IMR-90 (cell line): ENCODE measurements around the gene SEMA3E. TPM values are rescaled to one million over a fixed set of nuclear protein-coding genes. Genes with fewer than 3 reads are reported as not detected.
"Not testable (repeated sequence)": the region's sequence is repeated elsewhere in the genome, so short reads cannot be mapped to it uniquely, and the experiment has no call there.

Experiments used
- ATAC-seq: fragments of 200-7000 bp; cut with Tn5 transposase; 2 replicates; pipeline ENCODE4 v1.9.1; 2020; ENCODE audit warnings: low read depth, mild to moderate bottlenecking, moderate library complexity
- BruUV-seq: library from RNA; stranded (reverse); fragments of 400-500 nt; replicated peaks from 2 replicates; lab custom pipeline; 2021; lab: Mats Ljungman, UMichigan
- CTCF ChIA-PET: fragments of 300-600 bp; formaldehyde crosslinking; extraction: SDS; loops from one replicate; lab custom pipeline; 2021; ENCODE audit warnings: antibody characterized with exemption; lab: Yijun Ruan, JAX
- POLR2A ChIA-PET: fragments of 300-600 bp; sonication (Branson Sonifier 250); formaldehyde crosslinking; loops from one replicate; lab custom pipeline; 2022; ENCODE audit warnings: antibody characterized with exemption; ENCODE audit not compliant: unreplicated experiment; lab: Charles Lee
- DNase-seq: peaks from one replicate; pipeline ENCODE4 v3.0.0; 2013
- H2AFZ ChIP-seq: replicated peaks from 2 replicates; pipeline ENCODE3; 2013; ENCODE audit warnings: low read length, mild to moderate bottlenecking; ENCODE audit not compliant: poor library complexity
- H2AK5ac ChIP-seq: 2 replicates; pipeline ENCODE4 v1.6.1; 2013; ENCODE audit warnings: low read depth, low read length, inconsistent platforms
- H2AK9ac ChIP-seq: replicated peaks from 2 replicates; pipeline ENCODE3; 2013; ENCODE audit warnings: mild to moderate bottlenecking, low read depth, low read length, moderate library complexity; ENCODE audit not compliant: poor library complexity
- H2BK120ac ChIP-seq: 2 replicates; pipeline ENCODE4 v1.6.1; 2013; ENCODE audit warnings: low read depth, low read length, inconsistent platforms
- H2BK15ac ChIP-seq: 3 replicates; pipeline ENCODE4 v1.6.1; 2013; ENCODE audit warnings: low read depth, low read length, inconsistent platforms
- H2BK20ac ChIP-seq: 2 replicates; pipeline ENCODE4 v1.6.1; 2013; ENCODE audit warnings: low read depth, mild to moderate bottlenecking, inconsistent platforms, low read length, moderate library complexity
- H2BK5ac ChIP-seq: 2 replicates; pipeline ENCODE4 v1.6.1; 2013; ENCODE audit warnings: mild to moderate bottlenecking, low read depth, low read length, inconsistent platforms; ENCODE audit not compliant: poor library complexity, severe bottlenecking
- H3K14ac ChIP-seq: replicated peaks from 2 replicates; pipeline ENCODE4 v1.6.1; 2013; ENCODE audit warnings: low read depth, low read length, inconsistent platforms
- H3K18ac ChIP-seq: 2 replicates; pipeline ENCODE4 v1.6.1; 2013; ENCODE audit warnings: low read depth, low read length, control low read depth
- H3K23ac ChIP-seq: 2 replicates; pipeline ENCODE4 v1.6.1; 2013; ENCODE audit warnings: low read depth, low read length, inconsistent platforms
- H3K27ac ChIP-seq: 2 replicates; pipeline ENCODE4 v1.5.1; 2013; ENCODE audit warnings: mild to moderate bottlenecking, control low read depth, low read length; ENCODE audit not compliant: insufficient read depth
- H3K27me3 ChIP-seq: 2 replicates; pipeline ENCODE4 v1.6.1; 2013; ENCODE audit warnings: low read length; ENCODE audit not compliant: control insufficient read depth, insufficient read depth
- H3K36me3 ChIP-seq: 2 replicates; pipeline ENCODE4 v1.6.1; 2013; ENCODE audit warnings: low read length, mixed read lengths; ENCODE audit not compliant: control insufficient read depth, insufficient read depth
- H3K4ac ChIP-seq: 2 replicates; pipeline ENCODE4 v1.6.1; 2013; ENCODE audit warnings: low read depth, low read length, inconsistent platforms
- H3K4me1 ChIP-seq: 2 replicates; pipeline ENCODE4 v1.6.1; 2013; ENCODE audit warnings: low read length, mixed read lengths; ENCODE audit not compliant: control insufficient read depth, insufficient read depth
- H3K4me2 ChIP-seq: 2 replicates; pipeline ENCODE4 v1.6.1; 2013; ENCODE audit warnings: low read depth, mild to moderate bottlenecking, control low read depth, low read length, moderate library complexity
- H3K4me3 ChIP-seq: 2 replicates; pipeline ENCODE4 v1.5.1; 2013; ENCODE audit warnings: low read depth, mild to moderate bottlenecking, control low read depth, low read length, moderate library complexity; ENCODE audit not compliant: insufficient read depth
- H3K56ac ChIP-seq: 2 replicates; pipeline ENCODE4 v1.6.1; 2013; ENCODE audit warnings: low read length, inconsistent platforms; ENCODE audit not compliant: insufficient read depth; ENCODE audit errors: extremely low read depth
- H3K79me1 ChIP-seq, 2 experiments: 2 replicates each; pipeline ENCODE4 v1.6.1; 2013; ENCODE audit warnings: low read length in 2 of 2, inconsistent platforms in 1 of 2, low read depth in 1 of 2
- H3K9ac ChIP-seq: 2 replicates; pipeline ENCODE4 v1.6.1; 2013; ENCODE audit warnings: low read depth, low read length, control low read depth
- H3K9me1 ChIP-seq: 2 replicates; pipeline ENCODE4 v1.6.1; 2013; ENCODE audit warnings: low read length, inconsistent platforms; ENCODE audit not compliant: insufficient read depth
- H3K9me3 ChIP-seq: 2 replicates; pipeline ENCODE4 v1.6.1; 2013; ENCODE audit warnings: low read length; ENCODE audit not compliant: control insufficient read depth, insufficient read depth
- H4K20me1 ChIP-seq: 2 replicates; pipeline ENCODE4 v1.6.1; 2013; ENCODE audit warnings: low read length, inconsistent platforms; ENCODE audit not compliant: insufficient read depth
- H4K5ac ChIP-seq: 2 replicates; pipeline ENCODE4 v1.6.1; 2013; ENCODE audit warnings: mild to moderate bottlenecking, low read depth, low read length, control low read depth
- H4K8ac ChIP-seq, 2 experiments: 2 replicates each; pipeline ENCODE4 v1.6.1; 2013; ENCODE audit warnings: low read depth in 2 of 2, low read length in 2 of 2, control low read depth in 1 of 2, inconsistent platforms in 1 of 2
- H4K91ac ChIP-seq: 2 replicates; pipeline ENCODE4 v1.6.1; 2013; ENCODE audit warnings: low read depth, low read length, inconsistent platforms; ENCODE audit not compliant: insufficient read depth
- MAFK ChIP-seq: IDR thresholded peaks from 2 replicates; pipeline ENCODE4 v1.6.1; 2012; ENCODE audit warnings: low read depth, low read length, improper control_type of control experiment
- RCOR1 ChIP-seq: IDR thresholded peaks from 2 replicates; pipeline ENCODE4 v1.6.1; 2012; ENCODE audit warnings: mild to moderate bottlenecking, low read length, improper control_type of control experiment; ENCODE audit not compliant: insufficient replicate concordance
- WGBS, 2 experiments: methylation state at CpG; one replicate each; pipeline versions ENCODE4 v1.1.5 to v1.1.7; 2013; ENCODE audit warnings: missing lambda C conversion rate in 2 of 2; ENCODE audit not compliant: insufficient read length in 1 of 2; ENCODE audit errors: extremely low coverage in 2 of 2; 5-methylcytosine and 5-hydroxymethylcytosine counted together
- dilution Hi-C: fragments of 300-500 bp; cut with HindIII; formaldehyde crosslinking; loops from one replicate; pipeline ENCODE4 v1.14.3; 2018; ENCODE audit warnings: low sequenced_read_pairs; ENCODE audit not compliant: unreplicated experiment
- in situ Hi-C: fragments of 300-500 bp; cut with MboI; formaldehyde crosslinking; loops from 3 replicates; pipeline ENCODE4 v1.14.3; 2019; ENCODE audit warnings: low sequenced_read_pairs, inconsistent platforms, mixed read lengths
- intact Hi-C: fragments of 100-400 bp; cut with micrococcal nuclease; formaldehyde crosslinking; loops from 2 replicates; pipeline ENCODE4 v1.10.0; 2022
- polyA plus RNA-seq, 3 experiments: library from polyadenylated mRNA; depleted of rRNA; stranded (reverse); fragments of >200 nt; gene quantifications; 2 replicates each; pipeline ENCODE4 v1.2.3, GENCODE V29; 2012; ENCODE audit warnings: low replicate concordance in 1 of 3
- total RNA-seq: library from RNA; depleted of rRNA; stranded (reverse); fragments of >200 nt; gene quantifications from 2 replicates; pipeline ENCODE4 v1.2.3, GENCODE V29; 2012

The SEMA3E gene
- total and polyA plus RNA-seq, 2 of the 4 experiments (the other 2 are of a cell fraction): 0.31 to 0.72 TPM

DNA sequence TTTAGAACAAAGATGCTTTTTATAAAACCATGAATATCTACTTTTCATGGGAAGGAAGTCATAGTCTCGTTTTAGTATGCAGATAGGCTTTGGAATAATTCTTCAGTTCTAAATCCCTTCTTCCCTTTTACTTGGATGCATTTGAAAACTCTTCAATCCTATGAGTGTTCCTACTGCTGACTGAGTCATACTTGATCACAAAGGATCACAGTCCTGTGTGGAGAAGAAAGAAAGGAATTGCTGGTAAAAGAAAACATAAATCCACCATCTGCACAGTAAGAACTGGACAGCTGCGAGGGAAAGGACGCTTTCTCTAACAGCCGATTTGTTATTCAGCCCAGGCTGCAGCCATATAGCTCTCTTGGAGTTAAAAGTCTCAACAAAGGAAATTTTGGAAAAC is 209.9 kb downstream of the SEMA3E start:
- no peak overlapping the region for H3K27ac ChIP-seq
- H3K23ac ChIP-seq: no peak overlapping the region
- BruUV-seq: no TSS peak
- no peak overlapping the region for H3K4ac ChIP-seq
- ChIA-PET POLR2A (no interaction called here), CTCF (no interaction called here)
- dilution Hi-C loops: no loop called here
- DNase-seq (no peak), ATAC-seq (no peak)
- H3K9ac ChIP-seq: no peak overlapping the region
- H2AK9ac ChIP-seq: no peak overlapping the region
- H2AK5ac ChIP-seq: no peak overlapping the region
- H3K9me3 ChIP-seq: no peaks in the 10 kb centered on the region
- no peak overlapping the region for H2AFZ ChIP-seq
- no peaks in the 10 kb centered on the region for H3K4me1 ChIP-seq
- intact Hi-C loops: no loop called here
- H3K14ac ChIP-seq: no peak overlapping the region
- no peak overlapping the region for H2BK15ac ChIP-seq
- no CpG with 5 or more reads among the region's 4 CpGs for WGBS, 2 experiments
- H3K9me1 ChIP-seq: no peaks in the 10 kb centered on the region
- H4K91ac ChIP-seq: no peak overlapping the region
- no peak overlapping the region for H3K56ac ChIP-seq
- H3K27me3 ChIP-seq: peaks cover 4% of the 10 kb centered on the region; the same call in 1 of the 2 replicates
- H2BK20ac ChIP-seq: no peak overlapping the region
- no peaks in the 10 kb centered on the region for H3K79me1 ChIP-seq
- no peaks in the 10 kb centered on the region for H4K20me1 ChIP-seq
- in situ Hi-C loops: no loop called here
- H3K4me2 ChIP-seq: no peak overlapping the region
- H2BK120ac ChIP-seq: no peak overlapping the region
- no peak overlapping the region for H2BK5ac ChIP-seq
- no peaks in the 10 kb centered on the region for H3K36me3 ChIP-seq
- H4K5ac ChIP-seq: no peak overlapping the region
- H3K18ac ChIP-seq: no peak overlapping the region
- TF ChIP-seq MAFK (no peak), RCOR1 (no peak)
- H4K8ac ChIP-seq: no peak overlapping the region
- no peak overlapping the region for H3K4me3 ChIP-seq

GRCh38 chr7:83430289-83430688 is 218.7 kb downstream of the SEMA3E start:
- BruUV-seq, in situ Hi-C loops: not testable (repeated sequence)

More at GRCh38 chr7:83430289-83430688, 218.7 kb downstream of the SEMA3E start:
- H3K27ac ChIP-seq, H2AK9ac ChIP-seq, H3K9ac ChIP-seq, H3K4me1 ChIP-seq, H2AFZ ChIP-seq, H4K5ac ChIP-seq, H2BK20ac ChIP-seq, H3K4me2 ChIP-seq, H3K23ac ChIP-seq, H4K8ac ChIP-seq, H3K36me3 ChIP-seq, ATAC-seq, H2BK120ac ChIP-seq, H3K14ac ChIP-seq, dilution Hi-C loops, H3K4me3 ChIP-seq, H3K4ac ChIP-seq, H3K18ac ChIP-seq, H4K20me1 ChIP-seq, H3K9me3 ChIP-seq, H3K9me1 ChIP-seq, H2BK15ac ChIP-seq, H3K56ac ChIP-seq, POLR2A ChIA-PET, H4K91ac ChIP-seq, H3K79me1 ChIP-seq, H2AK5ac ChIP-seq, H2BK5ac ChIP-seq, DNase-seq, H3K27me3 ChIP-seq, intact Hi-C loops: not testable (repeated sequence)
- no CpG with 5 or more reads among the region's 5 CpGs for WGBS, 2 experiments
- CTCF ChIA-PET: interaction anchor here (1.0 kb wide), 1 partner anchor 163 kb away, joined by 7 read pairs; no protein-coding TSS in a partner anchor
